OCI-LY1 (cell line): ENCODE measurements around the gene GAS2L1.

Experiments
- EZH2 ChIP-seq: fragments of 200-600 bp; sonication (generic), shearing (Covaris generic); IDR thresholded peaks from 2 replicates; pipeline ENCODE4 v1.8.0; 2017; ENCODE audit warnings: borderline replicate concordance, mixed run types, mild to moderate bottlenecking, antibody characterized with exemption, low read length, moderate library complexity, mixed read lengths
- TF ChIP-seq, protein P1 (sequence below): fragments of 200-600 bp; sonication (generic), shearing (Covaris generic); IDR thresholded peaks from 2 replicates; pipeline ENCODE4 v1.5.1; 2017; ENCODE audit warnings: mild to moderate bottlenecking, antibody characterized with exemption, low read length, moderate library complexity, mixed read lengths

DNA sequence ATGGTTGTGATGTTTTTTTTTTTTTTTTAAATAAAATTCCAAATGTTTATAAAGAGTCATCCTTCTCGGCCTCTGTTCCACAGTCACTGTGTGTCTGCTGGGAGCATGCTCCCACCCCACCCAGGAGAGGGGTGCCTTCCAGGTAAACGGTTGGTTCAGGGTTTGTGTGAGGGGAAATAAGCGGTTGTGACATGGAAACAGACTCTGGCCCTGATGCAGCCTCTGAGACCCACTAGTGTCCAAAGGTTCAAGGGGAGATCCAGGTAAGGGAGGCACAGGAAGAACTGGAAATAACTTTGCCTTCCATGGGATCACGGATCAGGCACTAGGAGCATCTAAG, 6.0 kb upstream of the GAS2L1 start:
- TF ChIP-seq, protein P1, sequence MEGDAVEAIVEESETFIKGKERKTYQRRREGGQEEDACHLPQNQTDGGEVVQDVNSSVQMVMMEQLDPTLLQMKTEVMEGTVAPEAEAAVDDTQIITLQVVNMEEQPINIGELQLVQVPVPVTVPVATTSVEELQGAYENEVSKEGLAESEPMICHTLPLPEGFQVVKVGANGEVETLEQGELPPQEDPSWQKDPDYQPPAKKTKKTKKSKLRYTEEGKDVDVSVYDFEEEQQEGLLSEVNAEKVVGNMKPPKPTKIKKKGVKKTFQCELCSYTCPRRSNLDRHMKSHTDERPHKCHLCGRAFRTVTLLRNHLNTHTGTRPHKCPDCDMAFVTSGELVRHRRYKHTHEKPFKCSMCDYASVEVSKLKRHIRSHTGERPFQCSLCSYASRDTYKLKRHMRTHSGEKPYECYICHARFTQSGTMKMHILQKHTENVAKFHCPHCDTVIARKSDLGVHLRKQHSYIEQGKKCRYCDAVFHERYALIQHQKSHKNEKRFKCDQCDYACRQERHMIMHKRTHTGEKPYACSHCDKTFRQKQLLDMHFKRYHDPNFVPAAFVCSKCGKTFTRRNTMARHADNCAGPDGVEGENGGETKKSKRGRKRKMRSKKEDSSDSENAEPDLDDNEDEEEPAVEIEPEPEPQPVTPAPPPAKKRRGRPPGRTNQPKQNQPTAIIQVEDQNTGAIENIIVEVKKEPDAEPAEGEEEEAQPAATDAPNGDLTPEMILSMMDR: no peak
- no peak for TF ChIP-seq EZH2
